EH (cell line): ENCODE data around the gene CDK5RAP2.

ENCODE experiments used
- DNase-seq: peaks from one replicate; pipeline ENCODE4 v3.0.0-alpha.2; 2015; ENCODE audit warnings: low read depth

CDK5RAP2 gene

GRCh38 chr9:120399940-120400339 lies 180.0 kb downstream of the CDK5RAP2 start:
- DNase-seq = no peak

- no peak for DNase-seq
These were observed 181.7 kb downstream of the CDK5RAP2 start for GRCh38 chr9:120398286-120398685.

- DNase-seq = no peak
These were observed 182.5 kb downstream of the CDK5RAP2 start for GRCh38 chr9:120397453-120397852.

GRCh38 chr9:120396931-120397330 lies 183.0 kb downstream of the CDK5RAP2 start:
- DNase-seq = peak; percentile 64

- no peak for DNase-seq
These were observed 183.5 kb downstream of the CDK5RAP2 start for GRCh38 chr9:120396418-120396817.

DNA sequence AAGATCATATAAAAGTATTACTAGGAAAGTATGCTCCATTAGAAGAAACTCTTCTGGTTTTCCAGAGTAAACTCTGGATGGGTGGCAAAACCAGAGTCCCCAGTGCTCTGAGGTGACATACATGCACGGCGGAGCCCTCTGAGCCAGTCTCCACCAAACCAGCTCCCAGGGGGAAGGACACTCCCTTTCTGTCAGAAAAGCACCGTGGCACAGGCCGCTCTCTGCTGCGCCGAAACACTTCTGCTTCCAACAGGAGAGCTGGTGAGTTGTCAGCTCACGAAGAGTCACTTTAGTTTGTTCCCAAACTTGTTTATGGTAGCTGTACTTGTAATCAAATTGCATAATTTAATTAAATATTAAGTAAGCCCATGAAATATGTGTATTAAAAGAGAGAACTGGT lies 184.6 kb downstream of the CDK5RAP2 start:
- DNase-seq = no peak

DNA sequence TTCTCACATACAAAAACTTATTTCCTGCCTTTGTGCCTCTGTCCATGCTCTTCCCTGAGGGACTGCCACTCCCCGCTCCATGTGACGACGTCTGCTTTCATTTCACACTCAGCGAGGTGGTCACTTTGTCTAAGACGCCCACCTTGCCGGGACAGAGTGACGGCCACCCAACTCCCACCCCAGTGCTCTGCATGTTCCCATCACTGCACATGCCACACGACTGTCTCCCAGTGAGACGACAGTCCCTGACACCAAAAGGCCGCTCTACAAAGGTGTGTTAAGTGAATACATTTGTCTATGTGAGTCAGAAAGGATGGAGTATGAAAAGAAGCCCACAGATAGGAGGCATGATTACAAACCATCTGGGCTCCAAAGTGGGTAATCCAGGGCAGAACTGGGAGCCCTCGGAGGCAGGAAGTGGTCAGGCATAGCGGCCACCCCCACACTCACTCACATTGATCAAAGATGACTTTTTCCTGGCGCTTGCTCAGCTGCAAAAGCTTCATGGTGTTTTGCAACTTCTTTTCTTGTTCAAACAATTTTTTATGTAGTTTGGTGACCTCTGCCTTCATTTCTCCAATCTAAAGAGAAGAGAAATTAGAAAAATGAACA lies 185.8 kb downstream of the CDK5RAP2 start:
- peak; percentile 97 for DNase-seq

DNA sequence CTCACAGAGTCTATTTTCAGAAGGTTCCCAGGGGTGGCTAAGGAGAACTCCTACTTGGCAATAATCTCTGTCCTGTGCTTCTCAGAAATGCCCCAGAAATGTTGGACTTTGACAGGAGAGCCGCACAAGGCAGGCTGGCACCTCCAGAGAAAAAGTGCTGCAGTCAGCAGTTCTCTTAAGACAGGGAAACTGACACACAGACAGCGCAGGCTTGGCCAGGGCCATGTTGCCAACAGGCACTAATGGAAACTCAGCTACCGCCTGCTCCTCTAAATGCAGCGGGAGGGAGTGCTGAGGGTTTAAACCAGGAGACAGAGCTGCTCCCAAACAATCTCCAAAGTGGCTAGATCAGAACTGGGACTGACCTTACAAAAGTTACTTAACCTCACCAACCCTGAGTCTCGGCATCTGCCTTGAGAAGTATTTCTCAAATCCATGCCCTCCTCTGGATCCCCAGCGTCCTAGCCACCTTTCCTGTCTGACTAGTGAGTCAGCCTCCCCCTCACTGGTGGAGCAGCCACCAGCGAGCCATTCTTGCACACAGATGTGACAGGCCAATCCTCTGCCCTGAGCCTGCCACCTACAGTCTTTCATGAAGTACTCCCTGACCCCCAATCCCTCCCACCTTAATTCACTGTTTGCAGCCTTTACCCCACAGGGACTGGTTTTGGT lies 186.4 kb downstream of the CDK5RAP2 start:
- peak; percentile 58 for DNase-seq

- DNase-seq = no peak
These were observed 187.3 kb downstream of the CDK5RAP2 start for GRCh38 chr9:120392711-120393110.

GRCh38 chr9:120392245-120392644 lies 187.7 kb downstream of the CDK5RAP2 start:
- DNase-seq = no peak

DNA sequence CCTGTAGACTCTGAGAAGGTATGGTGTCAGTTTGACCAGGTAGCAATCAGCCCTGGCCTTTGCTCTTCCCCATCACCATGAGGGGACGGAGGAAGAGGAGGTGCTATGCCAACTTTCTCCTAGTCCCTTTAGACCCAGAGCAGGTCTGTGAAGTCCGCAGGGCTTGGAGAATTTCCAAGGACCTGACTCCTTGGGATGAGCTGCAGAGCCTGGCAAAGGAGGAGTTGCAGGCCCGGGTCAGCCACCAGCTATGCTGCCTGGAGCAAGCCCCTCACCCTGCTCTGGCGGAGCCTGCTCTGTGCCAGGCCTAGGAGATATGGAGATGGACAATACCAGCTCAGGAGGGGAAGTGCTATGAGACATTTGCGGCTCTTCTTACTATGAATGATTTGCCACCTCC lies 188.3 kb downstream of the CDK5RAP2 start:
- DNase-seq = no peak

DNA sequence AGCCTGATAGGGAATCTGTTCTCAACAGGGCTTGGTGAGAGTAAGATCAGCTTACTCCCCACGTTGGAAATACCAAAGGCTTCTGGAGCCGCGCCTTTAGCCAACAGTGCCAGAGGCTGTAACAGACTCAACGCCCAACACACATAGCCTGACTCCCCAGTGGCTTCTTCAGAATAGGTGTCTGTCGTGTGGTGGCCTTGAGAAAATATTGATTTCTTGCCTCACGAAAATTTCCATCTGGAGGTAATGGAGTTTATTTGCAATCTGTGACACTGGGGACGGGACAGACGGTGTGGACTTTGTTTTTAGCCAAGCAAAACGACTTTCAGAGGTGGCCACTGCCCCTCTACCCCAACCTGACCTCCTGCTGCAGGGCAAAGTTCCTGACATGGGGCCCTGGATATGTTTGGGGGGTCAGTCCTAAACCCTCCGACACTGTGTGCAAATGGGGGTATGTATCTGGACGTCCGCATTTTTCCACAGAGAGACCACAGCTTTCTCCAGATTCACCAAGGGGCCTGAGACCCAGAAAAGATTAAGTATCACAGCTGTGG lies 189.3 kb downstream of the CDK5RAP2 start:
- DNase-seq = no peak

GRCh38 chr9:120389867-120390266 lies 190.1 kb downstream of the CDK5RAP2 start:
- DNase-seq = no peak

- no peak for DNase-seq
These were observed 190.7 kb downstream of the CDK5RAP2 start for GRCh38 chr9:120389300-120389699.

DNA sequence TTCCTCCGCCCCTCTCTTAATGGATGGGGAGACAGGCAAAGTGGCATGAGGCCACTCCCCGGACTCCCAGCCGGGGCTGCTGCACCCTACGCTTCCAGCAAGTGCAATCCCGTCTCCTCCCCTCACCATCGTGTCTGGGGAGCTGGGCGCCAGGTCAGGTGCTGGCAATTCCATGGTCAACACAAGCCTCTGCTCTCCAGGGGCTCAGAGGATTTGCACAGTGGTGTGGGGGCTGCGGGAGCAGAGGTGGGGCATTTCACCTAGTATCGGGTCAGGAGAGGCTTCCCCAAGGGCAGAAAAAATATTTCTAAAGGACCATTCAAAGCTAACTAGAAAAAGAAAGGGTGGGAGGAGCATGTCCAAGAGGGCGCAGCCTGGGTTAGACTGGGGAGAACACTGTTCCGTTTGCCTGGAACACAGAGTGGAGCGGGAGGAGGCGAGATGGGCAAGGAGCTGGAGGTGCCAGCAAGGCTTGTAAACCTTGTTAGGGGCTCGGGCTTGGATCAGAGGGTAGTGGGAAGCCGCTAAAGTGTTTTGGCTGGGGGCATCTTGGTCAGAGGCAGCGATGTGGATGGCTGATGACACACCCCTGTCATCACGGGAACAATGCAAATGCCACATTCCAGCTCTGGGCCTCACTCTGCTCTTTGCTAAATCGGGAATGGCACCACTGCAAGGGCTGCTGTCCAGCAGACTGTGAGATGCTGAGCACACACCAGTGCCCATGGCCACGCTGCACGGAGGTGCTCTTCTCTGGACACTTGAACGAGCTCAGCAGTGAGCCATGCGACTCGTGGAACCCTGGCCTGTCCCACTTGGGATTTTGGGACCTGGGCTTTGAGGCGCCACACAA lies 191.7 kb downstream of the CDK5RAP2 start:
- DNase-seq = peak; percentile 39

GRCh38 chr9:120387257-120388002 lies 192.5 kb downstream of the CDK5RAP2 start:
- no peak for DNase-seq

GRCh38 chr9:120386390-120387131 lies 193.4 kb downstream of the CDK5RAP2 start:
- peak; percentile 37 for DNase-seq

DNA sequence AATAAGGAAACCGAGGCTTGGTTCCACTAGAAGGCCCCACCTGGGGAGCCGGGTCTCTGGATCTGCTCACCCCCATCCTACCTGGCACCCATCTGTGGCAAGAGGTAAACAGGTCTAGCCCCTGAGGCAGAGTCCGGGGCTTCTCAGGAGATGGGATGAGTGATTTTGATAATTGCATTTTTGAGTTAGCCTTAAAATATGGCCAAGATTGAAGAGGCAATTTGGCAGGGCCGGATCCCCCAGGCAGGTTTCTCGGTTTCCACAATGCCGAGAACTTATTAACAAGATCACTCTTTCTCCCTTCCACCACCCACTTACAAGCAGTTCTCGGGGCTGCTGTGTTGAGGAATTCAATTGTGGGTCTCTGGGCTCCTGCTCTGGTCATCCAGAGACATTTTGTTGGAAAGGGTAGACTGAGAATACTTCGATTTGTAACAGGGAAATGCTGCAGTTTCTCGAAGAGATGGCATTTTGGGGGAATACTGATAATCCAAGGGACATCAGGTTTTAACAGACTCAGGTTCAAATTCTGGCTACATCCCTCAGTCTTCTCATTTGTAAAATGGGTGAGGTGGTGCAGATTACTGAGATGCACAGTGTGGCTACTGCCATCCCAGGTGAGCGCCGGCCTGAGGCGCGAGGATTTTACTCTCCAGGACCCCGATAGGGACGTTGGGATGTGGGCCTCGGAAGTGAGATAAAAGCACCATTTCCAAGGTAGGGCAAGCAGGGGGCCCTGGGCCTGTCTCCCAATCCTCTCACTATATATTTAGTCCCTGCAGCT lies 194.2 kb downstream of the CDK5RAP2 start:
- DNase-seq = no peak

DNA sequence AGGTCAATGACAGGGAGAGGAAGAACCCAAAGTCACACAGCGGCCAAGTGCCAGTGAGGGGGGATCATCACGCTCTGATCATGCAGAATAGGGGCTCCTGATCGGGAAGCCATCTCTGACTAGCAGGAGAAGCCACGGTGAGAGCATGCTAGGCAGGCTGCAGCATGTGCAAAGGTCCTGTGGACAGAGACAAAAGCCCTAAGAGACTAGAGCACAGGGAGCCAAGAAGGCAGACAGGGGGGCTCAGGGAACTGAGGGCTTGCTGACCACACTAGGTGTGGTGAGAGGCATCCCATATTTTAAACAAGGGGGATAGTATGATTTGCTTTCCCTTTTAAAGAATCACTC lies 195.1 kb downstream of the CDK5RAP2 start:
- no peak for DNase-seq
